ENCODE results near the gene ARL15.
A peak's percentile ranks its signal among the peaks of the same experiment; 100 is the strongest.

The ARL15 gene

GRCh38 chr5:54274944-54275343, 35.4 kb downstream of the ARL15 start:
- DNase-seq = no peak
- no CpG with 5 or more reads among the region's 2 CpGs for WGBS (ENCODE audit: extremely low coverage, insufficient coverage, insufficient read length)
- Histone ChIP-seq H3K4me2 (ENCODE audit: low read length) (no peak overlapping the region), H3K14ac (ENCODE audit: low read length) (no peak overlapping the region), H3K9ac (ENCODE audit: low read length) (no peak overlapping the region), H3K4ac (ENCODE audit: low read depth, low read length) (no peak overlapping the region), H2BK5ac (ENCODE audit: low read depth, low read length, poor library complexity) (no peak overlapping the region), H3K4me1 (ENCODE audit: control insufficient read depth in 1 of 2, insufficient read depth in 2 of 2, low read length in 2 of 2) (peaks cover 4 to 7% of the 10 kb centered on the region in 2 experiments), H3K23ac (ENCODE audit: low read length) (no peak overlapping the region), H4K91ac (ENCODE audit: low read depth, low read length) (no peak overlapping the region), H3K18ac (ENCODE audit: low read length) (no peak overlapping the region), H4K12ac (ENCODE audit: low read depth, low read length) (no peak overlapping the region), H4K8ac (ENCODE audit: low read depth, low read length) (no peak overlapping the region), H3K27me3 (ENCODE audit: insufficient read depth, low read length) (no peaks in the 10 kb centered on the region), H2BK120ac (ENCODE audit: insufficient read depth, low read length, poor library complexity) (no peak overlapping the region), H2AFZ (ENCODE audit: insufficient read depth, low read length, poor library complexity) (no peak overlapping the region), H3K9me3 (ENCODE audit: insufficient read depth, low read depth, low read length) (no peaks in the 10 kb centered on the region), H2BK12ac (ENCODE audit: low read length) (no peak overlapping the region), H3K79me1 (ENCODE audit: low read length) (no peaks in the 10 kb centered on the region), H3K79me2 (ENCODE audit: control insufficient read depth, insufficient read depth, low read length, poor library complexity) (no peaks in the 10 kb centered on the region), H3K4me3 (ENCODE audit: low read depth, low read length) (no peak overlapping the region), H3K36me3 (ENCODE audit: control insufficient read depth in 1 of 2, insufficient read depth in 2 of 2, low read length in 2 of 2) (peaks cover 2 to 3% of the 10 kb centered on the region in 2 experiments), H3K27ac (ENCODE audit: low read depth, low read length) (no peak overlapping the region), H2AK5ac (ENCODE audit: low read length) (no peak overlapping the region)

GRCh38 chr5:54273715-54274114, 36.7 kb downstream of the ARL15 start:
- Histone ChIP-seq H3K9ac (ENCODE audit: low read length) (no peak overlapping the region), H2AK5ac (ENCODE audit: low read length) (no peak overlapping the region), H3K18ac (ENCODE audit: low read length) (no peak overlapping the region), H3K79me1 (ENCODE audit: low read length) (no peaks in the 10 kb centered on the region), H3K4me3 (ENCODE audit: low read depth, low read length) (no peak overlapping the region), H3K4me2 (ENCODE audit: low read length) (no peak overlapping the region), H3K36me3 (ENCODE audit: control insufficient read depth in 1 of 2, insufficient read depth in 2 of 2, low read length in 2 of 2) (no peaks in the 10 kb centered on the region), H4K91ac (ENCODE audit: low read depth, low read length) (no peak overlapping the region), H4K12ac (ENCODE audit: low read depth, low read length) (no peak overlapping the region), H3K79me2 (ENCODE audit: control insufficient read depth, insufficient read depth, low read length, poor library complexity) (no peaks in the 10 kb centered on the region), H2BK5ac (ENCODE audit: low read depth, low read length, poor library complexity) (no peak overlapping the region), H3K27me3 (ENCODE audit: insufficient read depth, low read length) (no peaks in the 10 kb centered on the region), H3K4me1 (ENCODE audit: control insufficient read depth in 1 of 2, insufficient read depth in 2 of 2, low read length in 2 of 2) (peaks cover 4 to 7% of the 10 kb centered on the region in 2 experiments), H3K9me3 (ENCODE audit: insufficient read depth, low read depth, low read length) (no peaks in the 10 kb centered on the region), H2AFZ (ENCODE audit: insufficient read depth, low read length, poor library complexity) (no peak overlapping the region), H3K27ac (ENCODE audit: low read depth, low read length) (no peak overlapping the region), H2BK120ac (ENCODE audit: insufficient read depth, low read length, poor library complexity) (no peak overlapping the region), H4K8ac (ENCODE audit: low read depth, low read length) (no peak overlapping the region), H3K4ac (ENCODE audit: low read depth, low read length) (no peak overlapping the region), H2BK12ac (ENCODE audit: low read length) (no peak overlapping the region), H3K23ac (ENCODE audit: low read length) (no peak overlapping the region), H3K14ac (ENCODE audit: low read length) (no peak overlapping the region)
- no CpG with 5 or more reads among the region's 6 CpGs for WGBS (ENCODE audit: extremely low coverage, insufficient coverage, insufficient read length)
- peak; percentile 59 to 83 for DNase-seq

GRCh38 chr5:54272746-54273145, 37.6 kb downstream of the ARL15 start:
- Histone ChIP-seq H3K79me1 (ENCODE audit: low read length) (no peaks in the 10 kb centered on the region), H3K27ac (ENCODE audit: low read depth, low read length) (no peak overlapping the region), H2BK120ac (ENCODE audit: insufficient read depth, low read length, poor library complexity) (no peak overlapping the region), H4K12ac (ENCODE audit: low read depth, low read length) (no peak overlapping the region), H3K18ac (ENCODE audit: low read length) (no peak overlapping the region), H3K23ac (ENCODE audit: low read length) (no peak overlapping the region), H2BK5ac (ENCODE audit: low read depth, low read length, poor library complexity) (no peak overlapping the region), H3K9ac (ENCODE audit: low read length) (no peak overlapping the region), H3K4ac (ENCODE audit: low read depth, low read length) (no peak overlapping the region), H2AFZ (ENCODE audit: insufficient read depth, low read length, poor library complexity) (no peak overlapping the region), H3K4me3 (ENCODE audit: low read depth, low read length) (no peak overlapping the region), H3K9me3 (ENCODE audit: insufficient read depth, low read depth, low read length) (no peaks in the 10 kb centered on the region), H3K14ac (ENCODE audit: low read length) (no peak overlapping the region), H4K8ac (ENCODE audit: low read depth, low read length) (no peak overlapping the region), H4K91ac (ENCODE audit: low read depth, low read length) (no peak overlapping the region), H3K27me3 (ENCODE audit: insufficient read depth, low read length) (no peaks in the 10 kb centered on the region), H2BK12ac (ENCODE audit: low read length) (no peak overlapping the region), H3K79me2 (ENCODE audit: control insufficient read depth, insufficient read depth, low read length, poor library complexity) (no peaks in the 10 kb centered on the region), H3K4me2 (ENCODE audit: low read length) (no peak overlapping the region), H3K4me1 (ENCODE audit: control insufficient read depth in 1 of 2, insufficient read depth in 2 of 2, low read length in 2 of 2) (peaks cover 2 to 4% of the 10 kb centered on the region in 2 experiments), H2AK5ac (ENCODE audit: low read length) (no peak overlapping the region), H3K36me3 (ENCODE audit: control insufficient read depth in 1 of 2, insufficient read depth in 2 of 2, low read length in 2 of 2) (no peaks in the 10 kb centered on the region)
- no peak for DNase-seq
- WGBS (ENCODE audit: extremely low coverage, insufficient coverage, insufficient read length) = no CpG with 5 or more reads among the region's 1 CpG

GRCh38 chr5:54270326-54270725, 40.0 kb downstream of the ARL15 start:
- Histone ChIP-seq H3K4me1 (ENCODE audit: control insufficient read depth in 1 of 2, insufficient read depth in 2 of 2, low read length in 2 of 2) (peaks cover 2 to 4% of the 10 kb centered on the region in 2 experiments), H3K9me3 (ENCODE audit: insufficient read depth, low read depth, low read length) (no peaks in the 10 kb centered on the region), H3K9ac (ENCODE audit: low read length) (no peak overlapping the region), H3K79me2 (ENCODE audit: control insufficient read depth, insufficient read depth, low read length, poor library complexity) (no peaks in the 10 kb centered on the region), H4K12ac (ENCODE audit: low read depth, low read length) (no peak overlapping the region), H3K4me3 (ENCODE audit: low read depth, low read length) (no peak overlapping the region), H2BK5ac (ENCODE audit: low read depth, low read length, poor library complexity) (no peak overlapping the region), H3K27ac (ENCODE audit: low read depth, low read length) (no peak overlapping the region), H3K23ac (ENCODE audit: low read length) (no peak overlapping the region), H2AK5ac (ENCODE audit: low read length) (no peak overlapping the region), H3K4me2 (ENCODE audit: low read length) (no peak overlapping the region), H3K36me3 (ENCODE audit: control insufficient read depth in 1 of 2, insufficient read depth in 2 of 2, low read length in 2 of 2) (no peaks in the 10 kb centered on the region), H3K27me3 (ENCODE audit: insufficient read depth, low read length) (no peaks in the 10 kb centered on the region), H2BK12ac (ENCODE audit: low read length) (no peak overlapping the region), H2BK120ac (ENCODE audit: insufficient read depth, low read length, poor library complexity) (no peak overlapping the region), H3K4ac (ENCODE audit: low read depth, low read length) (no peak overlapping the region), H4K8ac (ENCODE audit: low read depth, low read length) (no peak overlapping the region), H3K18ac (ENCODE audit: low read length) (no peak overlapping the region), H3K14ac (ENCODE audit: low read length) (no peak overlapping the region), H4K91ac (ENCODE audit: low read depth, low read length) (no peak overlapping the region), H3K79me1 (ENCODE audit: low read length) (no peaks in the 10 kb centered on the region), H2AFZ (ENCODE audit: insufficient read depth, low read length, poor library complexity) (no peak overlapping the region)
- DNase-seq = peak; percentile 95 to 97
- WGBS (ENCODE audit: extremely low coverage, insufficient coverage, insufficient read length) = no CpG with 5 or more reads among the region's 6 CpGs

All from trophoblast cell (in vitro differentiated cells and primary cell).